Spleen (tissue), 7 donors: ENCODE results near the gene RERG.

ENCODE experiments used
- CTCF ChIP-seq, 11 experiments: fragments of 200-600 bp in 7 of 11; fragments of 450-650 bp in 4 of 11; sonication (generic) in 4 of 11; IDR thresholded peaks in 8 of 11; conservative IDR thresholded peaks in 3 of 11; 1 replicate in 7 of 11; 2 replicates in 4 of 11; pipeline versions ENCODE4 v1.4.0 to v1.8.0; 2016 to 2021; ENCODE audit warnings: antibody characterized with exemption in 11 of 11, inconsistent platforms in 4 of 11, mild to moderate bottlenecking in 1 of 11
- POLR2AphosphoS5 ChIP-seq, 3 donors: sonication (generic); formaldehyde crosslinking; IDR thresholded peaks; one replicate each; pipeline ENCODE4 v1.5.1; 2017; ENCODE audit warnings: antibody characterized with exemption in 3 of 3
- donor health status: DM: no; HTN: no; CAD: no; lungs with moderate emphysema.
- donor health status: DM: no; HTN: no; CAD: no.
- donor health status: DM: no; HTN: no; CAD: no.

GRCh38 chr12:15209782-15210181 is 11.4 kb downstream of the RERG start:
- TF ChIP-seq CTCF (IDR thresholded peaks at IDR 0.05 in 8 of 11, conservative IDR thresholded peaks at IDR 0.05 in 3 of 11), result no peak
- no peak for TF ChIP-seq POLR2AphosphoS5 (IDR thresholded peaks at IDR 0.05)
